Measurements from ENCODE around the gene OR4D9.

OR4D9 gene

GRCh38 chr11:59550842-59551658 is 39.7 kb downstream of the OR4D9 start:
- DNase-seq (ENCODE audit: low read depth) = peak; percentile 93

GRCh38 chr11:59551659-59552521 is 40.6 kb downstream of the OR4D9 start:
- DNase-seq (ENCODE audit: low read depth) = peak; percentile 64

GRCh38 chr11:59552844-59553243 is 41.5 kb downstream of the OR4D9 start:
- no peak for DNase-seq (ENCODE audit: low read depth)

GRCh38 chr11:59553323-59553722 is 42.0 kb downstream of the OR4D9 start:
- no peak for DNase-seq (ENCODE audit: low read depth)

- no peak for DNase-seq (ENCODE audit: low read depth)
Observed at GRCh38 chr11:59555601-59556114, 44.3 kb downstream of the OR4D9 start.

GRCh38 chr11:59556115-59556916 is 45.0 kb downstream of the OR4D9 start:
- peak; percentile 75 for DNase-seq (ENCODE audit: low read depth)

- DNase-seq (ENCODE audit: low read depth) = peak; percentile 59
Observed at GRCh38 chr11:59556917-59557348, 45.6 kb downstream of the OR4D9 start.

- DNase-seq (ENCODE audit: low read depth) = no peak
Observed at GRCh38 chr11:59558270-59558643, 46.9 kb downstream of the OR4D9 start.

GRCh38 chr11:59559886-59560285 is 48.5 kb downstream of the OR4D9 start:
- DNase-seq (ENCODE audit: low read depth) = no peak

- DNase-seq (ENCODE audit: low read depth) = peak; percentile 77
Observed at GRCh38 chr11:59560290-59560701, 49.0 kb downstream of the OR4D9 start.

- DNase-seq (ENCODE audit: low read depth) = no peak
Observed at GRCh38 chr11:59560702-59561473, 49.5 kb downstream of the OR4D9 start.

- no peak for DNase-seq (ENCODE audit: low read depth)
Observed at GRCh38 chr11:59562292-59562691, 51.0 kb downstream of the OR4D9 start.
